IMR-90 (cell line): Measurements from ENCODE around the gene SRSF3. TPM values are rescaled to one million over a fixed set of nuclear protein-coding genes. Genes with fewer than 3 reads are reported as not detected.

Experiments used
- ATAC-seq: fragments of 200-7000 bp; cut with Tn5 transposase; 2 replicates; pipeline ENCODE4 v1.9.1; 2020; ENCODE audit warnings: low read depth, mild to moderate bottlenecking, moderate library complexity
- BruUV-seq: library from RNA; stranded (reverse); fragments of 400-500 nt; replicated peaks from 2 replicates; lab custom pipeline; 2021; lab: Mats Ljungman, UMichigan
- CTCF ChIA-PET: fragments of 300-600 bp; formaldehyde crosslinking; extraction: SDS; loops from one replicate; lab custom pipeline; 2021; ENCODE audit warnings: antibody characterized with exemption; lab: Yijun Ruan, JAX
- POLR2A ChIA-PET: fragments of 300-600 bp; sonication (Branson Sonifier 250); formaldehyde crosslinking; loops from one replicate; lab custom pipeline; 2022; ENCODE audit warnings: antibody characterized with exemption; ENCODE audit not compliant: unreplicated experiment; lab: Charles Lee
- DNase-seq: peaks from one replicate; pipeline ENCODE4 v3.0.0; 2013
- H2AFZ ChIP-seq: replicated peaks from 2 replicates; pipeline ENCODE3; 2013; ENCODE audit warnings: low read length, mild to moderate bottlenecking; ENCODE audit not compliant: poor library complexity
- H2AK5ac ChIP-seq: 2 replicates; pipeline ENCODE4 v1.6.1; 2013; ENCODE audit warnings: low read depth, low read length, inconsistent platforms
- H2AK9ac ChIP-seq: replicated peaks from 2 replicates; pipeline ENCODE3; 2013; ENCODE audit warnings: mild to moderate bottlenecking, low read depth, low read length, moderate library complexity; ENCODE audit not compliant: poor library complexity
- H2BK120ac ChIP-seq: 2 replicates; pipeline ENCODE4 v1.6.1; 2013; ENCODE audit warnings: low read depth, low read length, inconsistent platforms
- H2BK15ac ChIP-seq: 3 replicates; pipeline ENCODE4 v1.6.1; 2013; ENCODE audit warnings: low read depth, low read length, inconsistent platforms
- H2BK20ac ChIP-seq: 2 replicates; pipeline ENCODE4 v1.6.1; 2013; ENCODE audit warnings: low read depth, mild to moderate bottlenecking, inconsistent platforms, low read length, moderate library complexity
- H2BK5ac ChIP-seq: 2 replicates; pipeline ENCODE4 v1.6.1; 2013; ENCODE audit warnings: mild to moderate bottlenecking, low read depth, low read length, inconsistent platforms; ENCODE audit not compliant: poor library complexity, severe bottlenecking
- H3K14ac ChIP-seq: replicated peaks from 2 replicates; pipeline ENCODE4 v1.6.1; 2013; ENCODE audit warnings: low read depth, low read length, inconsistent platforms
- H3K18ac ChIP-seq: 2 replicates; pipeline ENCODE4 v1.6.1; 2013; ENCODE audit warnings: low read depth, low read length, control low read depth
- H3K23ac ChIP-seq: 2 replicates; pipeline ENCODE4 v1.6.1; 2013; ENCODE audit warnings: low read depth, low read length, inconsistent platforms
- H3K27ac ChIP-seq: 2 replicates; pipeline ENCODE4 v1.5.1; 2013; ENCODE audit warnings: mild to moderate bottlenecking, control low read depth, low read length; ENCODE audit not compliant: insufficient read depth
- H3K27me3 ChIP-seq: 2 replicates; pipeline ENCODE4 v1.6.1; 2013; ENCODE audit warnings: low read length; ENCODE audit not compliant: control insufficient read depth, insufficient read depth
- H3K36me3 ChIP-seq: 2 replicates; pipeline ENCODE4 v1.6.1; 2013; ENCODE audit warnings: low read length, mixed read lengths; ENCODE audit not compliant: control insufficient read depth, insufficient read depth
- H3K4ac ChIP-seq: 2 replicates; pipeline ENCODE4 v1.6.1; 2013; ENCODE audit warnings: low read depth, low read length, inconsistent platforms
- H3K4me1 ChIP-seq: 2 replicates; pipeline ENCODE4 v1.6.1; 2013; ENCODE audit warnings: low read length, mixed read lengths; ENCODE audit not compliant: control insufficient read depth, insufficient read depth
- H3K4me2 ChIP-seq: 2 replicates; pipeline ENCODE4 v1.6.1; 2013; ENCODE audit warnings: low read depth, mild to moderate bottlenecking, control low read depth, low read length, moderate library complexity
- H3K4me3 ChIP-seq: 2 replicates; pipeline ENCODE4 v1.5.1; 2013; ENCODE audit warnings: low read depth, mild to moderate bottlenecking, control low read depth, low read length, moderate library complexity; ENCODE audit not compliant: insufficient read depth
- H3K56ac ChIP-seq: 2 replicates; pipeline ENCODE4 v1.6.1; 2013; ENCODE audit warnings: low read length, inconsistent platforms; ENCODE audit not compliant: insufficient read depth; ENCODE audit errors: extremely low read depth
- H3K79me1 ChIP-seq, 2 experiments: 2 replicates each; pipeline ENCODE4 v1.6.1; 2013; ENCODE audit warnings: low read length in 2 of 2, inconsistent platforms in 1 of 2, low read depth in 1 of 2
- H3K9ac ChIP-seq: 2 replicates; pipeline ENCODE4 v1.6.1; 2013; ENCODE audit warnings: low read depth, low read length, control low read depth
- H3K9me1 ChIP-seq: 2 replicates; pipeline ENCODE4 v1.6.1; 2013; ENCODE audit warnings: low read length, inconsistent platforms; ENCODE audit not compliant: insufficient read depth
- H3K9me3 ChIP-seq: 2 replicates; pipeline ENCODE4 v1.6.1; 2013; ENCODE audit warnings: low read length; ENCODE audit not compliant: control insufficient read depth, insufficient read depth
- H4K20me1 ChIP-seq: 2 replicates; pipeline ENCODE4 v1.6.1; 2013; ENCODE audit warnings: low read length, inconsistent platforms; ENCODE audit not compliant: insufficient read depth
- H4K5ac ChIP-seq: 2 replicates; pipeline ENCODE4 v1.6.1; 2013; ENCODE audit warnings: mild to moderate bottlenecking, low read depth, low read length, control low read depth
- H4K8ac ChIP-seq, 2 experiments: 2 replicates each; pipeline ENCODE4 v1.6.1; 2013; ENCODE audit warnings: low read depth in 2 of 2, low read length in 2 of 2, control low read depth in 1 of 2, inconsistent platforms in 1 of 2
- H4K91ac ChIP-seq: 2 replicates; pipeline ENCODE4 v1.6.1; 2013; ENCODE audit warnings: low read depth, low read length, inconsistent platforms; ENCODE audit not compliant: insufficient read depth
- BHLHE40 ChIP-seq: fragments of 150-350 bp; IDR thresholded peaks from 2 replicates; pipeline ENCODE4 v1.6.1; 2016; ENCODE audit warnings: mild to moderate bottlenecking, low read depth, low read length
- CEBPB ChIP-seq: IDR thresholded peaks from 2 replicates; pipeline ENCODE4 v1.6.1; 2012; ENCODE audit warnings: low read depth, low read length, improper control_type of control experiment
- CHD1 ChIP-seq: IDR thresholded peaks from 2 replicates; pipeline ENCODE4 v1.6.1; 2012; ENCODE audit warnings: low read depth, low read length, improper control_type of control experiment
- CTCF ChIP-seq: conservative IDR thresholded peaks from 2 replicates; pipeline ENCODE4 v1.5.1; 2012; ENCODE audit warnings: mild to moderate bottlenecking, low read depth, low read length, improper control_type of control experiment
- MAFK ChIP-seq: IDR thresholded peaks from 2 replicates; pipeline ENCODE4 v1.6.1; 2012; ENCODE audit warnings: low read depth, low read length, improper control_type of control experiment
- MAZ ChIP-seq: IDR thresholded peaks from 2 replicates; pipeline ENCODE4 v1.6.1; 2012; ENCODE audit warnings: low read depth, mild to moderate bottlenecking, low read length, improper control_type of control experiment, moderate library complexity, borderline replicate concordance
- MXI1 ChIP-seq: IDR thresholded peaks from 2 replicates; pipeline ENCODE4 v1.6.1; 2012; ENCODE audit warnings: low read depth, mild to moderate bottlenecking, low read length, moderate library complexity, borderline replicate concordance
- NFE2L2 ChIP-seq: fragments of 150-350 bp; IDR thresholded peaks from 2 replicates; pipeline ENCODE4 v1.6.1; 2016; ENCODE audit warnings: low read depth, mild to moderate bottlenecking, low read length
- POLR2A ChIP-seq: IDR thresholded peaks from 2 replicates; pipeline ENCODE4 v1.6.1; 2012; ENCODE audit warnings: mild to moderate bottlenecking, low read depth, low read length
- RAD21 ChIP-seq: IDR thresholded peaks from 2 replicates; pipeline ENCODE4 v1.6.1; 2012; ENCODE audit warnings: low read length, improper control_type of control experiment
- RCOR1 ChIP-seq: IDR thresholded peaks from 2 replicates; pipeline ENCODE4 v1.6.1; 2012; ENCODE audit warnings: mild to moderate bottlenecking, low read length, improper control_type of control experiment; ENCODE audit not compliant: insufficient replicate concordance
- RFX5 ChIP-seq: IDR thresholded peaks from 2 replicates; pipeline ENCODE4 v1.8.0; 2012; ENCODE audit warnings: low read depth, mild to moderate bottlenecking, low read length, moderate library complexity
- SMC3 ChIP-seq: fragments of 150-350 bp; IDR thresholded peaks from 2 replicates; pipeline ENCODE4 v1.6.1; 2016; ENCODE audit warnings: low read depth, mild to moderate bottlenecking, antibody characterized with exemption, low read length, moderate library complexity
- USF2 ChIP-seq: fragments of 150-350 bp; IDR thresholded peaks from 2 replicates; pipeline ENCODE4 v1.6.1; 2017; ENCODE audit warnings: mild to moderate bottlenecking, antibody characterized with exemption, low read length, low read depth
- WGBS, 2 experiments: methylation state at CpG; one replicate each; pipeline versions ENCODE4 v1.1.5 to v1.1.7; 2013; ENCODE audit warnings: missing lambda C conversion rate in 2 of 2; ENCODE audit not compliant: insufficient read length in 1 of 2; ENCODE audit errors: extremely low coverage in 2 of 2; 5-methylcytosine and 5-hydroxymethylcytosine counted together
- dilution Hi-C: fragments of 300-500 bp; cut with HindIII; formaldehyde crosslinking; loops from one replicate; pipeline ENCODE4 v1.14.3; 2018; ENCODE audit warnings: low sequenced_read_pairs; ENCODE audit not compliant: unreplicated experiment
- in situ Hi-C: fragments of 300-500 bp; cut with MboI; formaldehyde crosslinking; loops from 3 replicates; pipeline ENCODE4 v1.14.3; 2019; ENCODE audit warnings: low sequenced_read_pairs, inconsistent platforms, mixed read lengths
- intact Hi-C: fragments of 100-400 bp; cut with micrococcal nuclease; formaldehyde crosslinking; loops from 2 replicates; pipeline ENCODE4 v1.10.0; 2022
- polyA plus RNA-seq, 3 experiments: library from polyadenylated mRNA; depleted of rRNA; stranded (reverse); fragments of >200 nt; gene quantifications; 2 replicates each; pipeline ENCODE4 v1.2.3, GENCODE V29; 2012; ENCODE audit warnings: low replicate concordance in 1 of 3
- total RNA-seq: library from RNA; depleted of rRNA; stranded (reverse); fragments of >200 nt; gene quantifications from 2 replicates; pipeline ENCODE4 v1.2.3, GENCODE V29; 2012
- TF ChIP-seq, protein P1 (sequence below): fragments of 150-350 bp; IDR thresholded peaks from 2 replicates; pipeline ENCODE4 v1.6.1; 2016; ENCODE audit warnings: low read depth, mild to moderate bottlenecking, low read length, moderate library complexity, borderline replicate concordance

Gene SRSF3
- total and polyA plus RNA-seq, 2 of the 4 experiments (the other 2 are of a cell fraction), result 237 to 297 TPM

DNA sequence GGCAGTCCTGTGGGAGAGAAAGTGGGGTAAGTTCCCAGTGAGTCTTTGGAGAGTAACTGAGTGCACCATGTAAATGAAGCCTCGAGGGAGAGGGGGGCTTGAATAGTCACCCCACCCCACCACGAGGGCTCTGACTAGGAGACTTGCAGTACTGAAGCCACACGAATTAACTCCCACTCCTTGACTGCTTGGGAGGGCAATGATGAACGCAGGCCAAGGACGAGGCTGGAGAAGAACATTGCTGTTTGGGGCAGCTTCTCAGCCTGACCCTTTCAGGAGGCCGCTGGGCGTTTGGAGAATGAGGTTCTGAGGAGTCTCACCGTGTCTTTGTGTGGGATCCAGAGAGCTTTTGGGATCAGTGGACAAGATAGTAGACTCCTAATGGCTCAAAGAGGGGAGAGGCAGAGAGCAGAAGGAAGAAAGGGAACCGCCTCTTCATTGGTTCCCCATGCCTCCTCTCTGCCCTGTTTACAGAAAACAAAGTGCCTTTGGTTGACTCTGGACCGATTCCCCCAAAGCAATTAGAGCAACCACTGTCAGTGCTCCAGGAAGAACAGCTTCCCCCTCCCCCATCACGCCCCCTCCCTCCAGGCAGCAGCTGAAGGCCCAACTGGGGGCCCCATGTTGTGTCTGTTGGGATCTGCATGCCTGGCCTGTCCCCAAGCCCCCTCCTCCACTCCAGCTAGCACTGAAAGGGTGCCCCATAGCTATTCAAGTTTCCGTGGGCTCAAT, 42.7 kb downstream of the SRSF3 start:
- 92% methylated on average over 3 of the region's 12 CpGs; no CpG with 5 or more reads in 1 of the 2 experiments for WGBS, 2 experiments
- no peaks in the 10 kb centered on the region for H3K36me3 ChIP-seq
- no peak overlapping the region for H3K9ac ChIP-seq
- H3K4ac ChIP-seq, result no peak overlapping the region
- H2BK15ac ChIP-seq, result 0 out of 3 replicates have a peak overlapping the region, but pooled peaks have one; percentile 13
- CTCF ChIA-PET, result no interaction called here
- 0 out of 4 replicates have a peak, but pooled peaks cover 0 to 2% of the 10 kb centered on the region in 2 experiments for H3K79me1 ChIP-seq
- H3K23ac ChIP-seq, result no peak overlapping the region
- ATAC-seq (no peak), DNase-seq (no peak)
- no peak overlapping the region for H3K27ac ChIP-seq
- H2AFZ ChIP-seq, result peak overlapping the region; percentile 17
- no peak overlapping the region for H2BK120ac ChIP-seq
- in situ Hi-C loops, result no loop called here
- no peak overlapping the region for H2AK9ac ChIP-seq
- H4K8ac ChIP-seq, result no peak overlapping the region
- H3K18ac ChIP-seq, result no peak overlapping the region
- H3K4me3 ChIP-seq, result no peak overlapping the region
- no TSS peak for BruUV-seq
- H4K5ac ChIP-seq, result no peak overlapping the region
- POLR2A ChIA-PET, result no interaction called here
- H3K9me1 ChIP-seq, result no peaks in the 10 kb centered on the region
- no peaks in the 10 kb centered on the region for H3K9me3 ChIP-seq
- no peak overlapping the region for H2BK20ac ChIP-seq
- peaks cover 7% of the 10 kb centered on the region; the same call in 1 of the 2 replicates for H3K4me1 ChIP-seq
- no peaks in the 10 kb centered on the region for H4K20me1 ChIP-seq
- no peak overlapping the region for H3K4me2 ChIP-seq
- intact Hi-C loops, result no loop called here
- H3K27me3 ChIP-seq, result no peaks in the 10 kb centered on the region
- no peak overlapping the region for H4K91ac ChIP-seq
- no peak overlapping the region for H3K56ac ChIP-seq
- 0 out of 2 replicates have a peak overlapping the region, but pooled peaks have one; percentile 22 for H2AK5ac ChIP-seq
- dilution Hi-C loops, result no loop called here
- no peak overlapping the region for H2BK5ac ChIP-seq
- H3K14ac ChIP-seq, result no peak overlapping the region
- no peak for TF ChIP-seq RAD21
- TF ChIP-seq CEBPB, result no peak
- no peak for TF ChIP-seq CHD1
- TF ChIP-seq BHLHE40, result no peak
- no peak for TF ChIP-seq MAFK
- no peak for TF ChIP-seq MXI1
- no peak for TF ChIP-seq MAZ
- TF ChIP-seq NFE2L2, result no peak
- TF ChIP-seq POLR2A, result no peak
- no peak for TF ChIP-seq RFX5
- TF ChIP-seq CTCF, result no peak
- TF ChIP-seq SMC3, result no peak
- TF ChIP-seq USF2, result no peak
- no peak for TF ChIP-seq RCOR1
- TF ChIP-seq, protein P1, sequence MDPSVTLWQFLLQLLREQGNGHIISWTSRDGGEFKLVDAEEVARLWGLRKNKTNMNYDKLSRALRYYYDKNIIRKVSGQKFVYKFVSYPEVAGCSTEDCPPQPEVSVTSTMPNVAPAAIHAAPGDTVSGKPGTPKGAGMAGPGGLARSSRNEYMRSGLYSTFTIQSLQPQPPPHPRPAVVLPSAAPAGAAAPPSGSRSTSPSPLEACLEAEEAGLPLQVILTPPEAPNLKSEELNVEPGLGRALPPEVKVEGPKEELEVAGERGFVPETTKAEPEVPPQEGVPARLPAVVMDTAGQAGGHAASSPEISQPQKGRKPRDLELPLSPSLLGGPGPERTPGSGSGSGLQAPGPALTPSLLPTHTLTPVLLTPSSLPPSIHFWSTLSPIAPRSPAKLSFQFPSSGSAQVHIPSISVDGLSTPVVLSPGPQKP, result no peak
